SH-SY5Y (cell line): ENCODE measurements around the gene SPPL3.

Experiments
- GATA2 ChIP-seq: IDR thresholded peaks from 2 replicates; pipeline ENCODE4 v1.6.1; 2011; ENCODE audit warnings: mild to moderate bottlenecking, low read depth, low read length
- GATA3 ChIP-seq: IDR thresholded peaks from 2 replicates; pipeline ENCODE4 v1.6.1; 2011; ENCODE audit warnings: low read depth, mild to moderate bottlenecking, low read length, moderate library complexity

GRCh38 chr12:120784804-120785203 is 119.4 kb downstream of the SPPL3 start:
- TF ChIP-seq GATA2 (no peak), GATA3 (no peak)
